Fibroblast of pulmonary artery (primary cell): ENCODE measurements around the gene SIGLEC5.
A peak's percentile ranks its signal among the peaks of the same experiment; 100 is the strongest.

Experiments
- DNase-seq: peaks from one replicate; pipeline ENCODE4 v3.0.0-alpha.2; 2010; ENCODE audit warnings: low read depth
- H3K4me3 ChIP-seq: replicated peaks from 2 replicates; pipeline ENCODE4 v1.5.1; 2011; ENCODE audit warnings: low read depth, mild to moderate bottlenecking, control low read depth, low read length, moderate library complexity
- CTCF ChIP-seq: IDR thresholded peaks from 2 replicates; pipeline ENCODE4 v1.5.1; 2011; ENCODE audit warnings: mild to moderate bottlenecking, control low read depth, low read length, inconsistent platforms; ENCODE audit errors: missing control alignments

SIGLEC5 gene

GRCh38 chr19:51607077-51607476, 23.1 kb downstream of the SIGLEC5 start:
- DNase-seq, result no peak
- TF ChIP-seq CTCF, result no peak
- no peak overlapping the region for H3K4me3 ChIP-seq

GRCh38 chr19:51602189-51602854, 27.9 kb downstream of the SIGLEC5 start:
- H3K4me3 ChIP-seq, result no peak overlapping the region
- TF ChIP-seq CTCF, result no peak
- no peak for DNase-seq

- no peak overlapping the region for H3K4me3 ChIP-seq
- TF ChIP-seq CTCF, result no peak
- DNase-seq, result no peak
These were observed 29.1 kb downstream of the SIGLEC5 start for GRCh38 chr19:51600940-51601580.

GRCh38 chr19:51599084-51599483, 31.1 kb downstream of the SIGLEC5 start:
- H3K4me3 ChIP-seq, result no peak overlapping the region
- DNase-seq, result no peak
- no peak for TF ChIP-seq CTCF

GRCh38 chr19:51598159-51598915, 31.9 kb downstream of the SIGLEC5 start:
- H3K4me3 ChIP-seq, result no peak overlapping the region
- TF ChIP-seq CTCF, result no peak
- DNase-seq, result no peak

- TF ChIP-seq CTCF, result no peak
- peak overlapping the region; percentile 75 for H3K4me3 ChIP-seq
- no peak for DNase-seq
These were observed 34.7 kb downstream of the SIGLEC5 start for GRCh38 chr19:51595190-51596175.
